ENCODE results near the gene ALAS1.

DNA sequence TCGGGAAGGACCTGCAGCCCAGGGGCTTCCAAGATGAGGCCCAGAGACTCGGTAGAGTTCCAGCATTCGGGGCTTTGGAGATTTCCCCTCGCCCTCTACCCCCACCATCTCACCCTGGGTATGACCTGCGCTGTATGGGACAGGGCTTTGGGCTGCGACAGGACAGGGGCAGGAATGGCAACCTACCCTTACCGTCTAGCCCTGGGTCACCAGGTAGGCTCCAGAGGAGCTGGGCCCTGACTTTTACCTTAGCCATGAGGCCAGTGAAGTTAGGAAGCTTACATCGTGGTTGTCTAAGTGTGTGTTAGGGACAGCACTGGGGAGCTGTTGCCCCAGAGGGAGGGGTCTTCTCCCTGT is 48.3 kb downstream of the ALAS1 start:
- TF ChIP-seq POLR2AphosphoS5 (IDR thresholded peaks at IDR 0.05) (no peak), CTCF (IDR thresholded peaks at IDR 0.05) (no peak)

Data from transverse colon (tissue), 4 donors.